Gastrocnemius medialis (tissue), 4 donors: ENCODE data around the gene ALDH1A3.

Source experiments
- POLR2A ChIP-seq, 2 donors: fragments of 450-650 bp; IDR thresholded peaks; one replicate each; pipeline ENCODE4 v1.6.1; 2017; ENCODE audit warnings: antibody characterized with exemption in 2 of 2, mild to moderate bottlenecking in 2 of 2, moderate library complexity in 2 of 2
- TF ChIP-seq, protein P1 (sequence below), 5 experiments: fragments of 450-650 bp in 3 of 5; fragments of 200-600 bp in 2 of 5; sonication (generic) in 2 of 5; IDR thresholded peaks in 4 of 5; conservative IDR thresholded peaks in 1 of 5; 1 replicate in 4 of 5; 2 replicates in 1 of 5; pipeline ENCODE4 v1.5.1; 2016 to 2019; ENCODE audit warnings: antibody characterized with exemption in 5 of 5, mild to moderate bottlenecking in 3 of 5, moderate library complexity in 3 of 5

GRCh38 chr15:100911086-100911485, 31.5 kb downstream of the ALDH1A3 start:
- TF ChIP-seq, protein P1, sequence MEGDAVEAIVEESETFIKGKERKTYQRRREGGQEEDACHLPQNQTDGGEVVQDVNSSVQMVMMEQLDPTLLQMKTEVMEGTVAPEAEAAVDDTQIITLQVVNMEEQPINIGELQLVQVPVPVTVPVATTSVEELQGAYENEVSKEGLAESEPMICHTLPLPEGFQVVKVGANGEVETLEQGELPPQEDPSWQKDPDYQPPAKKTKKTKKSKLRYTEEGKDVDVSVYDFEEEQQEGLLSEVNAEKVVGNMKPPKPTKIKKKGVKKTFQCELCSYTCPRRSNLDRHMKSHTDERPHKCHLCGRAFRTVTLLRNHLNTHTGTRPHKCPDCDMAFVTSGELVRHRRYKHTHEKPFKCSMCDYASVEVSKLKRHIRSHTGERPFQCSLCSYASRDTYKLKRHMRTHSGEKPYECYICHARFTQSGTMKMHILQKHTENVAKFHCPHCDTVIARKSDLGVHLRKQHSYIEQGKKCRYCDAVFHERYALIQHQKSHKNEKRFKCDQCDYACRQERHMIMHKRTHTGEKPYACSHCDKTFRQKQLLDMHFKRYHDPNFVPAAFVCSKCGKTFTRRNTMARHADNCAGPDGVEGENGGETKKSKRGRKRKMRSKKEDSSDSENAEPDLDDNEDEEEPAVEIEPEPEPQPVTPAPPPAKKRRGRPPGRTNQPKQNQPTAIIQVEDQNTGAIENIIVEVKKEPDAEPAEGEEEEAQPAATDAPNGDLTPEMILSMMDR (IDR thresholded peaks at IDR 0.05 in 4 of 5, conservative IDR thresholded peaks at IDR 0.05 in 1 of 5): no peak
- no peak for TF ChIP-seq POLR2A (IDR thresholded peaks at IDR 0.05)
